Duodenal mucosa (tissue), 2 donors: ENCODE measurements around the gene ALKBH5.

ENCODE experiments used
- H3K27ac ChIP-seq: one replicate; pipeline ENCODE4 v1.7.0; 2013; ENCODE audit warnings: low read depth, low read length
- H3K27me3 ChIP-seq, 2 donors: one replicate each; pipeline ENCODE4 v1.7.0; 2013; ENCODE audit warnings: low read length in 2 of 2, control low read depth in 1 of 2; ENCODE audit not compliant: insufficient read depth in 2 of 2, control insufficient read depth in 1 of 2
- H3K36me3 ChIP-seq, 2 donors: one replicate each; pipeline ENCODE4 v1.7.0; 2013; ENCODE audit warnings: low read length in 2 of 2, control low read depth in 1 of 2; ENCODE audit not compliant: insufficient read depth in 2 of 2, control insufficient read depth in 1 of 2
- H3K4me1 ChIP-seq, 2 donors: one replicate each; pipeline ENCODE4 v1.7.0; 2013; ENCODE audit warnings: low read length in 2 of 2, control low read depth in 1 of 2; ENCODE audit not compliant: insufficient read depth in 2 of 2, control insufficient read depth in 1 of 2
- H3K4me3 ChIP-seq, 2 donors: one replicate each; pipeline ENCODE4 v1.7.0; 2013; ENCODE audit warnings: low read length in 2 of 2, low read depth in 1 of 2
- H3K9ac ChIP-seq, 2 donors: one replicate each; pipeline ENCODE4 v1.7.0; 2013; ENCODE audit warnings: low read length in 2 of 2, low read depth in 1 of 2
- H3K9me3 ChIP-seq, 2 donors: one replicate each; pipeline ENCODE4 v1.7.0; 2013; ENCODE audit warnings: low read length in 2 of 2, control low read depth in 1 of 2; ENCODE audit not compliant: control insufficient read depth in 1 of 2

Gene ALKBH5

DNA sequence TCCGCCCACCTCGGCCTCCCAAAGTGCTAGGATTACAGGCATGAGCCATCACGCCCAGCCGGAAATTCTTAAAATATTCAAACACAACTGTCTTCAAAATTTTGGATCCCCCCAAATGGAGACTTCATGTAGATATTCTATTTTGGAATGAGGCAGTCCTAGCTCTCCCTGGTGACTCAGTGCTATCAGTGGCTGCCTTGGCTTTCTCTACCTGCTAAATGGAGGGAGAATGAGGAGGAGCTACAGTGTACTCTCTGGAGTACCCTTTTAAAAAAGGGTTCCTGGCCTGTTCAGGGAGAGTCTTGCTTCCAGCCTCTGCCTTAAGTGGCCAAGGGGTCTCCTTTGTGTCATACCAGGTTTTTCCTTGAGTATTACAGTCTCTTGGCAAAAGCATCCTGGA, 10.8 kb downstream of the ALKBH5 start:
- no peak overlapping the region for H3K27ac ChIP-seq
- no peak overlapping the region for H3K9ac ChIP-seq
- H3K4me1 ChIP-seq = peaks cover 30% of the 10 kb centered on the region in 2 donors
- H3K9me3 ChIP-seq = no peaks in the 10 kb centered on the region
- H3K4me3 ChIP-seq = no peak overlapping the region
- no peaks in the 10 kb centered on the region for H3K27me3 ChIP-seq
- H3K36me3 ChIP-seq = peaks cover 30 to 61% of the 10 kb centered on the region in 2 donors

DNA sequence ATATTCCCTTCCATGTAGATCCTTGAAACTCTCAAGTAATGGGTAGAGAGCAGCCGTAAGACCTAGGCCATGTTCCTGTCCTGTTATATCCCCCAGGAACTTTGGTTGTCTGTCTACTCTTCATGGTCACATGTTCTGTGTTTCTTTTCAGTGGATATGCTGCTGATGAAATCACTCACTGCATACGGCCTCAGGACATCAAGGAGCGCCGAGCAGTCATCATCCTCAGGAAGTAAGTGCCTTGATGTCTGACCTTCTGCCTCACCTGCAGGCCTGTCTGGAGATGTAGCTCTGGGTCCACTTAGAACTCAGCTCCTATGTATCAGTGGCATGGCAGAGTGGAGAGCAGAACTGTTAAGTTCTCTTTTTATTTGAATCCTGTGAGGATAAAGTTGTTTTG, 11.2 kb downstream of the ALKBH5 start:
- no peak overlapping the region for H3K4me3 ChIP-seq
- peaks cover 30 to 61% of the 10 kb centered on the region in 2 donors for H3K36me3 ChIP-seq
- no peak overlapping the region for H3K9ac ChIP-seq
- H3K4me1 ChIP-seq = peaks cover 26% of the 10 kb centered on the region in 2 donors
- H3K27me3 ChIP-seq = no peaks in the 10 kb centered on the region
- no peak overlapping the region for H3K27ac ChIP-seq
- no peaks in the 10 kb centered on the region for H3K9me3 ChIP-seq

DNA sequence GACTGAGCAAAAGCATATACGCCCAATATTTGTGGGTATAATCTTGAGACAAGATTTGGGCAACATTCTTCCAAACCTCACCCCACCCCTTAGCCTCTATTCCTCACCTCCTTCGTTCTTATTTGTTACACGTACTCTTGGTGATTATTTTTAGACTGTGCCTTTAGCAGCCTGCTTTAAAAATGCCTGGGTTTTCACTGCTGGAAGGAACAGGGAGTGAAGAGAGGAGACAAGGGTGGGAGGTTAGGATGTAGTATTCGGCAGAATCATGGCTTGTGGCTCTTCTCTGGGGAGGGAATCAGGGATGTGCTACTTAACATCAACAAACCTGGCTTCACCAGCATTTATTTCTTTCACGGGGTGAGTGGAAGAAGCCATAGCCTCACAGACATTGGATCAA, 11.6 kb downstream of the ALKBH5 start:
- peaks cover 22% of the 10 kb centered on the region in 2 donors for H3K4me1 ChIP-seq

DNA sequence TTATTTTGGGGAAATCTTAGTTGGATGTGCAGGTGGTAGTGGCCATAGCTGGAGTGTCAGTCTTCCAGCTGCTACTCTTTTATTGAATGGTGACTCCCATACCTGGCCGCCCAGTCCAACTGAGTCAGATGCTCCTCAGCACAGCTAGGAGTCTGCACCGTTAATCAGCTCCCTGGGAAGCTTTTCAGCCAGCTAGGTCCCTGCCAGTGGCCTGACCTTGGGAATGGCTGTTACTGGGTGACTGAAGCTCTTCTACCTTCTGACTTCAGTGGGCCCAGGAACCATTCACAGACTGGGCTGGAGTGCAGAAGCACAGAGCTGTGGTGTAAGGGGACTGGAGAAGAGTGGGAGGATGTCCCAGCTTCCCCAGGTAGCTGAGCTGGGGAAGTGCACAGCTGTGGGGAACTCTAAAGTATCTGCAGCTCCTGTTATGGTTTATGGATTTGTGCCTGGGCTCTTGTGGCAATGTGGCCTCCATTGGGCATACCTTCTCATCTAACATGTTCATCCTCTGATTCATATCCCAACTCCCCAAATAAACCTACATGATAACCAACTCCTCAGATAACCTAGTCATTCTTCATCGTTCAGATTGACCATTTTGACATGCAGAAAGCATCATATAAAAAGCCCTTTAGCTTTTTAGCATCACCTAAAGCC, 14.0 kb downstream of the ALKBH5 start:
- Histone ChIP-seq H3K9ac (no peak overlapping the region), H3K27me3 (no peaks in the 10 kb centered on the region), H3K9me3 (no peaks in the 10 kb centered on the region), H3K4me3 (no peak overlapping the region), H3K4me1 (peaks cover 5% of the 10 kb centered on the region in 2 donors), H3K36me3 (peaks cover 30 to 77% of the 10 kb centered on the region in 2 donors), H3K27ac (no peak overlapping the region)

More for the DNA sequence above, 11.6 kb downstream of the ALKBH5 start:
- no peak overlapping the region for H3K27ac ChIP-seq
- H3K9me3 ChIP-seq = no peaks in the 10 kb centered on the region
- no peaks in the 10 kb centered on the region for H3K27me3 ChIP-seq
- peaks cover 32 to 60% of the 10 kb centered on the region in 2 donors for H3K36me3 ChIP-seq
- H3K9ac ChIP-seq = no peak overlapping the region
- H3K4me3 ChIP-seq = no peak overlapping the region

DNA sequence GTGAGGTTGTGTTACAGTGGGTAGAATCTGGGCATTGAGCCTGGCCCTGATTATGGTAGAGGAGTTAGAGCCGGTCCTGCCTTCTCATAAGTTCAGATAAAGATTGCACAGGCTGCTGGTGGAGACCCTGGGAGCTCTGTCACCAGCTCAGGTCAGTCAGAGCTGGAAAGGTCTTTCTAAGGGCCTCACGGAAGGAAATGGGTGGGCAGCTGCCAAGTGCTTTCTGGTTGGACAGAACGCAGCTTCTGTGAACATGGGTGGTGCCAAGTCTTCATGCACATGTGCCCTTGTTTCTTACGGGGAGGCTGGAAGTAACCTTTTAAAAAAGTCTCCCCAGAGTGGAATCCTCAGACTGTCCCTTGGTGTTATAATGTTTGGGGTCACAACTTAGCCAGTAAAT, 14.9 kb downstream of the ALKBH5 start:
- no peak overlapping the region for H3K9ac ChIP-seq

DNA sequence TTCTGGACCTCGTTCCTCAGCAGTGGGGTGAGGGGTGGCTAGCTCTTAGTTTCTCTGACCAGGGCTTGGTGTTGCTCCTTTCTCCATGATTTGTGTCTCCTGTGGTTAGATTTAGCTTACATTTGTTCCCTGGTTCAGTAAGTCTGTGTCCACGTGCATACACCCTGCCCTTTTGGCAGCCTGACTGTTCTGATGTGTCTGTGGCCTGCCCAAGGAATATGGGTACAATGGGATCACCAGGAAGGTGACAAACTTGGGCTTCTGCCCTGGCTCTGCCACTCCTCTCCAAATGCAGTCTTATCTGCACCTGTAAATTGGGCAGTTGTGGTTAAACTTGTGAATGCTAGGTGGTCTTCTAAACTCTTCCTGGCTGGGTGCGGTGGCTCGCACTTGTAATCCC, 17.5 kb downstream of the ALKBH5 start:
- Histone ChIP-seq H3K27ac (no peak overlapping the region), H3K9me3 (no peaks in the 10 kb centered on the region), H3K4me3 (no peak overlapping the region), H3K4me1 (peaks cover 5 to 9% of the 10 kb centered on the region in 2 donors), H3K27me3 (no peaks in the 10 kb centered on the region), H3K9ac (no peak overlapping the region), H3K36me3 (peaks cover 28 to 80% of the 10 kb centered on the region in 2 donors)

More for the DNA sequence above, 14.9 kb downstream of the ALKBH5 start:
- H3K9me3 ChIP-seq = no peaks in the 10 kb centered on the region
- H3K4me1 ChIP-seq = peaks cover 5 to 9% of the 10 kb centered on the region in 2 donors
- H3K36me3 ChIP-seq = peaks cover 30 to 81% of the 10 kb centered on the region in 2 donors
- H3K27ac ChIP-seq = no peak overlapping the region
- H3K4me3 ChIP-seq = no peak overlapping the region
- no peaks in the 10 kb centered on the region for H3K27me3 ChIP-seq

DNA sequence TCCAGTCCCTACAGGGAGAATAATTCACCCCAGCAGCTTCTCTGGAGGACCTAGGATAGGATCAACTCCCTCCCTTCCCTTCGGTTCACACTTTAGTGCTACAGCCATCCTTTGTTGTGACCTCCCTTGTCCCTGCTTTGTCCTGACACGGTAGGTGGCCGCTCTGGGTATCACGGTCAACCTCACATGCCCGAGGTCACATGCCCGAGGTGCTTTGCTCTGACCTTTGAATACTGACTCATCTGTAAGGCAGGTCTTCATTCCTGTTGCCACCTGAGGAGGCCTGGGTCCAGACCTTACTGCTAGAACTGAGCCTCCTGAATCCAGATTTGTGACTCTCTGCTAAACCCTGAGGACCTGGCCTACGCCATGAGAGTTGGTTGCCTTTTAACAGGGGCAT, 19.7 kb downstream of the ALKBH5 start:
- no peak overlapping the region for H3K27ac ChIP-seq
- H3K36me3 ChIP-seq = peaks cover 22 to 79% of the 10 kb centered on the region in 2 donors
- H3K9ac ChIP-seq = no peak overlapping the region
- no peaks in the 10 kb centered on the region for H3K9me3 ChIP-seq
- H3K4me1 ChIP-seq = peaks cover 5 to 7% of the 10 kb centered on the region in 2 donors
- H3K27me3 ChIP-seq = no peaks in the 10 kb centered on the region
- no peak overlapping the region for H3K4me3 ChIP-seq

DNA sequence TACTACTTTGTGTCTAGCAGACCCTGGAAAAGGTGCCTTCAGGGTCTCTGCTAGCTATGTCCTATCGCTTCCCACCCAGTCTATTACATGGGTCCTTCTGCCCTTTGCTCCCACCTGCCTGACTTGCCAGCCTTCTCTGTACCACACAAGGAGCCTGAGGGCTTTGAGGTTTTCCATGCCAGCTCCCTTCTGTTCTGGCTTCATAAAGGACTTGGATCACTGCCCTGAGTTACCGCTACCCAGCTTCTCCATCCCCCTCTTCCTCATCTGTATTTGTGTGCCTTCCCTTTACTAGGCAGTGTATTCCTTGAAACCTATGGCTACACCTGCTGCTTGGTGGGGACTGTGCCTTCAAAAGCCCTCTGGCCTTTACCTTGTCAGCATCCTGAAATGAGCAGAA, 22.2 kb downstream of the ALKBH5 start:
- no peak overlapping the region for H3K27ac ChIP-seq
- no peak overlapping the region for H3K9ac ChIP-seq

DNA sequence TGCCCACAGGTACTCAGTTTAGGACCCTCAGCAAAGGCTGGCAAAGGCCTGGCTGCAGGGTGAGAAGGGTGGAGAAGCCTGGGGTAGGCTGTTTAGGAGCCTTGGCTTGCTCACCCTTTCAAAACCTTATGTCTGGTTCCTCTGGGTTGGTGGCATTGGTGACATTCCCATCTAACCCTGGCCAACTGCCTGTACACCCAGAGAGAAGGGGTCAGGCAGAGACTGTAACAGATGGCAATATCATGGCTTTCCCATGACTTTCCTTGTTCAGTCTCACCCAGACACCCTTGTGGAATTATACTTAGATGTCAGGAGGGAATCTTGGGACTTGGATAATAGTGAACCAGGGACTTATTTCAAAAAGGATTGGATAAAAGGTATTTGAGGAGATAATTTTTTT, 23.3 kb downstream of the ALKBH5 start:
- Histone ChIP-seq H3K4me1 (peaks cover 0 to 4% of the 10 kb centered on the region in 2 donors), H3K9ac (no peak overlapping the region), H3K9me3 (no peaks in the 10 kb centered on the region), H3K27ac (no peak overlapping the region), H3K36me3 (peaks cover 42 to 79% of the 10 kb centered on the region in 2 donors), H3K27me3 (no peaks in the 10 kb centered on the region), H3K4me3 (no peak overlapping the region)

More for the DNA sequence above, 22.2 kb downstream of the ALKBH5 start:
- Histone ChIP-seq H3K27me3 (no peaks in the 10 kb centered on the region), H3K9me3 (no peaks in the 10 kb centered on the region), H3K36me3 (peaks cover 40 to 83% of the 10 kb centered on the region in 2 donors), H3K4me3 (no peak overlapping the region), H3K4me1 (peaks cover 0 to 4% of the 10 kb centered on the region in 2 donors)

DNA sequence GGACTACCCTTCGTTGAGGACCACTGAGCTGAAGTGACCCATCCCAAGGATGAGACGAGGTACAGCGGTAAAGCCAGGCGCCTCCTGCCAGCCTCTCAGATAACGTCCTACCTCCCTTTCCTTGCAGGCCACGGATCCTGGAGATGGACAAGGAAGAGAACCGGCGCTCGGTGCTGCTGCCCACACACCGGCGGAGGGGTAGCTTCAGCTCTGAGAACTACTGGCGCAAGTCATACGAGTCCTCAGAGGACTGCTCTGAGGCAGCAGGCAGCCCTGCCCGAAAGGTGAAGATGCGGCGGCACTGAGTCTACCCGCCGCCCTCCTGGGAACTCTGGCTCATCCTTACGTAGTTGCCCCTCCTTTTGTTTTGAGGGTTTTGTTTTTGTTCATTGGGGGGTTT, 24.5 kb downstream of the ALKBH5 start:
- no peak overlapping the region for H3K4me3 ChIP-seq
- peaks cover 0 to 1% of the 10 kb centered on the region in 2 donors for H3K4me1 ChIP-seq
- no peak overlapping the region for H3K27ac ChIP-seq
- peaks cover 42 to 74% of the 10 kb centered on the region in 2 donors for H3K36me3 ChIP-seq
- H3K9ac ChIP-seq = no peak overlapping the region
- H3K27me3 ChIP-seq = no peaks in the 10 kb centered on the region
- H3K9me3 ChIP-seq = no peaks in the 10 kb centered on the region
